D721Med (cell line): Measurements from ENCODE around the gene ZCCHC17.

Source experiments
- DNase-seq: peaks from one replicate; pipeline ENCODE4 v3.0.0; 2011; ENCODE audit warnings: low spot score; ENCODE audit not compliant: insufficient read length
- FAIRE-seq: peaks from 2 replicates; lab custom pipeline; 2011; peaks lifted over from hg19 to GRCh38; lab: Jason Lieb, UNC
- CTCF ChIP-seq: IDR thresholded peaks from 2 replicates; pipeline ENCODE4 v1.5.1; 2012; ENCODE audit warnings: mild to moderate bottlenecking, control low read depth; ENCODE audit not compliant: insufficient read depth; ENCODE audit errors: missing control alignments

The ZCCHC17 gene

DNA sequence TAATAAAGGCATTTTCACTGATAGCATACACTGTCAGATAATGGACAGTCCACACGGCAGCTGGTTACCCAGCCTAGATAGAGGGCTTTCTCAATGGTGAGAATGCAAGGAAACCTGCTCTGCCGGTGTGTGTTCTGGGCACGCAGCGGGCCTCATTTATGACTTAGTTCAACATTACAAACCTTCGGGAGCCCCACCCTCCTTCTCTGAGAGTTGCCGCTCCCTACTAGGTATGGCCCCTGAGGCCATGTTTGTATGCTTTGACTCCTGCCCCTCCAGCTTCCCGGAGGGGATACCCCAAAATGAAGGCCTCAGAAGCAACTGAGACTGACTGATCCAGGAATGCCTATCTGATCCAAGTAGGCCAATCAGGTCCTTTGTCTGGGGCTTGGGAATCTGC lies 93.2 kb downstream of the ZCCHC17 start:
- no peak for FAIRE-seq
- DNase-seq: no peak
- no peak for TF ChIP-seq CTCF

DNA sequence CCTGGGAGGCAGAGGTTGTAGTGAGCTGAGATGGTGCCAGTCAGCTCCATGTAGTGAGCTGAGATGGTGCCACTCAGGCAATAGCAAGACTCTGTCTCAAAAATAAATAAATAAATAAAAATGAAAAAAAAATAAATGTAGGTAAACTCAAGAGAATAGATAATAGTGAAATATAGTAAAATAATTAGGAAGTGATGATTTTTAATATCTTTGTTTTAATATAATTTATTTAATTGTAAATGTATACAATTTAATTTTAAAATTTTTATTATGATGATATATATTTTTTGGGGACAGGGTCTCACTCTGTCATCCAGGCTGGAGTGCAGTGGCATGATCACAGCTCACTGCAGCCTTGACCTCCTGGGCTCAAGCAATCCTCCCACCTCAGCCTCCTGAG lies 96.6 kb downstream of the ZCCHC17 start:
- FAIRE-seq (no peak), DNase-seq (no peak)
- no peak for TF ChIP-seq CTCF

- DNase-seq (peak; percentile 71), FAIRE-seq (no peak)
- peak; percentile 73 for TF ChIP-seq CTCF
These were observed 97.9 kb downstream of the ZCCHC17 start for GRCh38 chr1:31394584-31395193.

GRCh38 chr1:31396633-31397351 lies 100.0 kb downstream of the ZCCHC17 start:
- DNase-seq: no peak
- FAIRE-seq: no peak
- no peak for TF ChIP-seq CTCF

- no peak for FAIRE-seq
- DNase-seq: no peak
These were observed 100.7 kb downstream of the ZCCHC17 start for GRCh38 chr1:31397360-31398095.

GRCh38 chr1:31398246-31398645 lies 101.4 kb downstream of the ZCCHC17 start:
- DNase-seq: no peak
- no peak for FAIRE-seq
- no peak for TF ChIP-seq CTCF

More at GRCh38 chr1:31397360-31398095, 100.7 kb downstream of the ZCCHC17 start:
- no peak for TF ChIP-seq CTCF
